HL-60 (cell line): ENCODE measurements around the gene RSRC1.

Experiments used
- DNase-seq, 2 experiments: peaks; one replicate each; pipeline ENCODE4 v3.0.0-alpha.2; 2010 to 2020; ENCODE audit warnings: low read depth in 1 of 2, low spot score in 1 of 2
- H3K27ac ChIP-seq: fragments of 250-450 bp; sonication (Bioruptor Pico); replicated peaks from 2 replicates; pipeline ENCODE4 v1.5.1; 2020; ENCODE audit warnings: mild to moderate bottlenecking, moderate library complexity
- H3K27me3 ChIP-seq: fragments of 250-450 bp; sonication (Bioruptor Pico); 2 replicates; pipeline ENCODE4 v1.5.1; 2021; ENCODE audit warnings: mild to moderate bottlenecking, moderate library complexity; ENCODE audit not compliant: insufficient read depth, poor library complexity, severe bottlenecking
- H3K4me3 ChIP-seq: replicated peaks from 2 replicates; pipeline ENCODE4 v1.5.1; 2011; ENCODE audit warnings: mild to moderate bottlenecking, control low read depth, low read length; ENCODE audit not compliant: insufficient read depth
- CTCF ChIP-seq: IDR thresholded peaks from one replicate; pipeline ENCODE4 v1.5.1; 2011; ENCODE audit warnings: low read length, control low read depth, inconsistent platforms; ENCODE audit not compliant: insufficient read depth
- GABPA ChIP-seq: IDR thresholded peaks from 2 replicates; pipeline ENCODE4 v1.6.1; 2012; ENCODE audit warnings: low read depth
- POLR2AphosphoS5 ChIP-seq: IDR thresholded peaks from 2 replicates; pipeline ENCODE4 v1.6.1; 2012; ENCODE audit warnings: low read depth
- REST ChIP-seq: IDR thresholded peaks from 2 replicates; pipeline ENCODE4 v1.6.1; 2012; ENCODE audit warnings: low read depth; ENCODE audit not compliant: insufficient replicate concordance
- SPI1 ChIP-seq: IDR thresholded peaks from 2 replicates; pipeline ENCODE4 v1.6.1; 2012; ENCODE audit warnings: low read depth, mild to moderate bottlenecking, borderline replicate concordance

The RSRC1 gene

GRCh38 chr3:158205324-158205723 lies 95.4 kb downstream of the RSRC1 start:
- no peak for TF ChIP-seq SPI1
- TF ChIP-seq CTCF: no peak
- TF ChIP-seq GABPA: no peak
- TF ChIP-seq REST: no peak
- no peak for TF ChIP-seq POLR2AphosphoS5

GRCh38 chr3:158205994-158206393 lies 96.1 kb downstream of the RSRC1 start:
- H3K27ac ChIP-seq: no peak overlapping the region
- TF ChIP-seq POLR2AphosphoS5: no peak
- no peak for TF ChIP-seq CTCF
- no peak for TF ChIP-seq GABPA
- TF ChIP-seq REST: no peak
- no peak for TF ChIP-seq SPI1
- no peak for DNase-seq
- no peak overlapping the region for H3K4me3 ChIP-seq
- no peaks in the 10 kb centered on the region for H3K27me3 ChIP-seq

More at GRCh38 chr3:158205324-158205723, 95.4 kb downstream of the RSRC1 start:
- no peak for DNase-seq
- Histone ChIP-seq H3K27me3 (no peaks in the 10 kb centered on the region), H3K27ac (no peak overlapping the region), H3K4me3 (no peak overlapping the region)

- DNase-seq: no peak
Observed at GRCh38 chr3:158210067-158210466, 100.2 kb downstream of the RSRC1 start.

More at GRCh38 chr3:158210067-158210466, 100.2 kb downstream of the RSRC1 start:
- H3K27me3 ChIP-seq: no peaks in the 10 kb centered on the region
- H3K27ac ChIP-seq: no peak overlapping the region
- H3K4me3 ChIP-seq: no peak overlapping the region
- TF ChIP-seq REST (no peak), SPI1 (no peak), POLR2AphosphoS5 (no peak), CTCF (no peak), GABPA (no peak)
